AG04450 (cell line): ENCODE measurements around the gene VPS54. TPM values are rescaled to one million over a fixed set of nuclear protein-coding genes. Genes with fewer than 3 reads are reported as not detected.

ENCODE experiments used
- CTCF ChIA-PET: fragments of 300-600, 350-600 bp; formaldehyde crosslinking; extraction: SDS; loops from one replicate; lab custom pipeline; 2022; ENCODE audit warnings: antibody characterized with exemption, inconsistent platforms; lab: Charles Lee
- POLR2A ChIA-PET: fragments of 350-600 bp; formaldehyde crosslinking; extraction: SDS; loops from one replicate; lab custom pipeline; 2021; ENCODE audit warnings: antibody characterized with exemption, inconsistent platforms; lab: Yijun Ruan, JAX
- DNase-seq: peaks from one replicate; pipeline ENCODE4 v3.0.0-alpha.2; 2011; ENCODE audit warnings: low read depth, low spot score
- H3K27ac ChIP-seq: one replicate; pipeline ENCODE4 v1.5.1; 2012; ENCODE audit warnings: low read depth, low read length, control low read depth
- H3K27me3 ChIP-seq: one replicate; pipeline ENCODE4 v1.6.0; 2012; ENCODE audit warnings: low read length; ENCODE audit not compliant: control insufficient read depth, insufficient read depth
- H3K4me3 ChIP-seq: 2 replicates; pipeline ENCODE4 v1.5.1; 2011; ENCODE audit warnings: mild to moderate bottlenecking, low read depth, low read length, control low read depth
- H3K9me3 ChIP-seq: 2 replicates; pipeline ENCODE4 v1.5.1; 2012; ENCODE audit warnings: low read length; ENCODE audit not compliant: control insufficient read depth, insufficient read depth
- polyA plus RNA-seq: library from polyadenylated mRNA; depleted of rRNA; stranded (reverse); fragments of >200 nt; gene quantifications from 2 replicates; pipeline ENCODE4 v1.2.3, GENCODE V29; 2011
- TF ChIP-seq, protein P1 (sequence below): IDR thresholded peaks from 2 replicates; pipeline ENCODE4 v1.5.1; 2011; ENCODE audit warnings: low read depth, low read length, control low read depth, inconsistent platforms

VPS54 gene
- polyA plus RNA-seq, 1 experiment: 21.9 TPM

DNA sequence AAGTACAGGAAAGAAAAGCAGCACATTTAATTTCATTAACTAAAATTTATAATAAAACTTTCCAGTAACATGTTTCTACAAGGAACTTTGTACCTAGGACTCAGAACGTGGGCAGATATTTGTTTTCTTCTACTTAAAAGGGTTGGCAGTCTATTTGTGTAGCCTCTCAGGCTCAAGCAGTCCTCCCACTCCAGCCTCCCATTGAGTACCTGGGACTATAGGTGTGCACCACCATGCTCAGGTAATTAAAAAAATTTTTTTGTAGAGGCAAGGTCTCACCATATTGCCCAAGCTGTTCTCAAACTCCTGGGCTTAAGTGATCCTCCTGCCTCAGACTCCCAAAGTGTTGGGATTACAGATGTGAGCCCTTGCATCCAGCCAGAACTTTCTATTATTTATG lies 140.7 kb downstream of the VPS54 start:
- H3K4me3 ChIP-seq: no peak overlapping the region
- no peaks in the 10 kb centered on the region; the same call in 1 of the 2 replicates for H3K9me3 ChIP-seq
- DNase-seq: no peak
- H3K27ac ChIP-seq: no peak overlapping the region
- TF ChIP-seq, protein P1, sequence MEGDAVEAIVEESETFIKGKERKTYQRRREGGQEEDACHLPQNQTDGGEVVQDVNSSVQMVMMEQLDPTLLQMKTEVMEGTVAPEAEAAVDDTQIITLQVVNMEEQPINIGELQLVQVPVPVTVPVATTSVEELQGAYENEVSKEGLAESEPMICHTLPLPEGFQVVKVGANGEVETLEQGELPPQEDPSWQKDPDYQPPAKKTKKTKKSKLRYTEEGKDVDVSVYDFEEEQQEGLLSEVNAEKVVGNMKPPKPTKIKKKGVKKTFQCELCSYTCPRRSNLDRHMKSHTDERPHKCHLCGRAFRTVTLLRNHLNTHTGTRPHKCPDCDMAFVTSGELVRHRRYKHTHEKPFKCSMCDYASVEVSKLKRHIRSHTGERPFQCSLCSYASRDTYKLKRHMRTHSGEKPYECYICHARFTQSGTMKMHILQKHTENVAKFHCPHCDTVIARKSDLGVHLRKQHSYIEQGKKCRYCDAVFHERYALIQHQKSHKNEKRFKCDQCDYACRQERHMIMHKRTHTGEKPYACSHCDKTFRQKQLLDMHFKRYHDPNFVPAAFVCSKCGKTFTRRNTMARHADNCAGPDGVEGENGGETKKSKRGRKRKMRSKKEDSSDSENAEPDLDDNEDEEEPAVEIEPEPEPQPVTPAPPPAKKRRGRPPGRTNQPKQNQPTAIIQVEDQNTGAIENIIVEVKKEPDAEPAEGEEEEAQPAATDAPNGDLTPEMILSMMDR: no peak
- no peaks in the 10 kb centered on the region for H3K27me3 ChIP-seq
- CTCF ChIA-PET: interaction anchor here (0.8 kb wide), 1 partner anchor 17 kb away, joined by 5 read pairs; no protein-coding TSS in a partner anchor
- POLR2A ChIA-PET: no interaction called here

DNA sequence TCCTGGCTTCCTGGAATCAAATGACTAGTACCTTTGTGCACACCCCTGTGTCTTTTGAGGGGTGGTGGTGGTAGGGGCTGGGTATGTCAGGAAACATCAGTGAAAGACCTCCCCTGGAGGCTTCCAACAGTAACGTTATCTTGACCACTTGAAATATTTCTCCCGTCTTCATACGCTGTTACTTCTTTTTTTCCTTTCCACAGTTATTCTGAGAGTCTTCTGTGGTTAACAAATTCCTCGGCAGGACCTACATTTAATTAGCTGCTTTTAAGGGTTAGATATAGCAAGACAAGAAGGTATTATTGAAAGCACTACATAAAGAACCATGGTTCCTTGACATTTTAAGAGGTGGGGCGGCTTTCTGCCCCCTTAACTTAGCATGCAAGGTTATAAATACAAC lies 142.9 kb downstream of the VPS54 start:
- CTCF ChIA-PET: interaction anchor here (1.1 to 1.5 kb wide), 2 partner anchors 15 to 177 kb away, joined by 4 to 7 read pairs; no protein-coding TSS in a partner anchor

DNA sequence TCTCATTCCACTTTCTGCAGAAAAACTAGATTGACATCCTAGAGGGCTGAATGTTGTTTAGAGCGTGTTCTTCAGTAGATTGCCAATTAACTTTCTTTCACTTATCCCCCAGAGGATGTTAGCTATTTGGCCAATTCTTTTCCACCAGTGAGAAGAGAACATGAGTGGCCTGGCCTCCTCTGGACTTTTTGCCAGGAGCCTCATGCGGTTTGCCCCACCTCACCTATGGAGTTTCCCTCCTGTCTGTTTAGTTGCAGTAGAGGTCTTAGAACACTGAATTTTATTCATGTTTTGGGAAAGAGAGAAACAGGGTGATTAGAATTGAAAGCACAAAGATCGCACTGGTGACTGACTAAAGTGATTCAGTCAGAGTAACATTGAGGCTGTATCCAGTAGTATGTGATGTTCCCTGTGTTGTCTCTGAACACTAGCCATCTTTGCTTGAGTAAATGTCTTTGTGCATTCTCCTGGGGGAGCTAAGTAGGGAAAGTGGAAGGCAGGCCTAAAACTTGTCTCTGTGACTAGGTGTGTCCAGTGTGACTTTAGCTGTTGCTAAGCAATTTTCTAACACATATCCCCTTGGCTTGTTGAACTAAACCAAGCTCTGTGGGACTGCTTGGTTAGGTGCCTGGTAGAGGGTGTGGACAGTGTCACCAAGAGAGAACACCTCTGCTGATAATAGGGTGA lies 143.5 kb downstream of the VPS54 start:
- POLR2A ChIA-PET: no interaction called here
- TF ChIP-seq, protein P1: no peak
- no peaks in the 10 kb centered on the region for H3K27me3 ChIP-seq
- H3K9me3 ChIP-seq: no peaks in the 10 kb centered on the region; the same call in 1 of the 2 replicates
- no peak overlapping the region for H3K27ac ChIP-seq
- DNase-seq: no peak
- H3K4me3 ChIP-seq: no peak overlapping the region
- CTCF ChIA-PET: interaction anchor here (1.1 to 1.5 kb wide), 2 partner anchors 15 to 177 kb away, joined by 4 to 7 read pairs; no protein-coding TSS in a partner anchor

More for the DNA sequence above, 142.9 kb downstream of the VPS54 start:
- no peaks in the 10 kb centered on the region for H3K27me3 ChIP-seq
- H3K9me3 ChIP-seq: no peaks in the 10 kb centered on the region; the same call in 1 of the 2 replicates
- DNase-seq: no peak
- TF ChIP-seq, protein P1: no peak
- H3K4me3 ChIP-seq: no peak overlapping the region
- POLR2A ChIA-PET: no interaction called here
- H3K27ac ChIP-seq: no peak overlapping the region

DNA sequence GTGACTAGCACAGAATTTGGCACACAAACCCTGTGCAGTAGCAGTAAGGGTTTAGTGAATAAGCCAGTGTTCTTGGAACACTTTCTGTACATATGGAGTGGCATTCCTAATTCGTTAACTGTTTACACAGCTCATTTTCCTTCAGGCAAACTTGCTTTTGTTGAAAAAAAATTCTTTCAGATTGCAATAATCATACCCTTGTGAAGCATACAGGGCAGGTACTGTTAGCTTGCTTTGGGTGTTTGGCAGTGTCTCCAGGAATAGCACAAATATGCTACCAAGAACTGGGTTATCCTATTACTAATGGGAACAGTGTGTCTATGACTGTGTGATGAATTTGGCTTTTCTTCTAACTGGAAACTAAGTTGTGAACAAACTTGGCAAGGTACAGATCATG lies 144.1 kb downstream of the VPS54 start:
- ChIA-PET POLR2A (no interaction called here), CTCF (interaction anchor here (1.1 kb wide), 1 partner anchor 13 kb away, joined by 3 read pairs; no protein-coding TSS in a partner anchor)
- no peak for DNase-seq
- no peak overlapping the region for H3K4me3 ChIP-seq
- H3K27ac ChIP-seq: no peak overlapping the region
- H3K9me3 ChIP-seq: no peaks in the 10 kb centered on the region; the same call in 1 of the 2 replicates
- no peaks in the 10 kb centered on the region for H3K27me3 ChIP-seq
- TF ChIP-seq, protein P1: no peak
